GM10266 (cell line): ENCODE measurements around the gene ITFG1.
A peak's percentile ranks its signal among the peaks of the same experiment; 100 is the strongest.

Experiments
- DNase-seq: peaks from one replicate; pipeline ENCODE4 v3.0.0; 2012; ENCODE audit errors: extremely low spot score
- TF ChIP-seq, protein P1 (sequence below): IDR thresholded peaks from 2 replicates; pipeline ENCODE4 v1.5.1; 2012; ENCODE audit warnings: mild to moderate bottlenecking, low read depth; ENCODE audit not compliant: control insufficient read depth, insufficient read depth; ENCODE audit errors: missing control alignments

Gene ITFG1

DNA sequence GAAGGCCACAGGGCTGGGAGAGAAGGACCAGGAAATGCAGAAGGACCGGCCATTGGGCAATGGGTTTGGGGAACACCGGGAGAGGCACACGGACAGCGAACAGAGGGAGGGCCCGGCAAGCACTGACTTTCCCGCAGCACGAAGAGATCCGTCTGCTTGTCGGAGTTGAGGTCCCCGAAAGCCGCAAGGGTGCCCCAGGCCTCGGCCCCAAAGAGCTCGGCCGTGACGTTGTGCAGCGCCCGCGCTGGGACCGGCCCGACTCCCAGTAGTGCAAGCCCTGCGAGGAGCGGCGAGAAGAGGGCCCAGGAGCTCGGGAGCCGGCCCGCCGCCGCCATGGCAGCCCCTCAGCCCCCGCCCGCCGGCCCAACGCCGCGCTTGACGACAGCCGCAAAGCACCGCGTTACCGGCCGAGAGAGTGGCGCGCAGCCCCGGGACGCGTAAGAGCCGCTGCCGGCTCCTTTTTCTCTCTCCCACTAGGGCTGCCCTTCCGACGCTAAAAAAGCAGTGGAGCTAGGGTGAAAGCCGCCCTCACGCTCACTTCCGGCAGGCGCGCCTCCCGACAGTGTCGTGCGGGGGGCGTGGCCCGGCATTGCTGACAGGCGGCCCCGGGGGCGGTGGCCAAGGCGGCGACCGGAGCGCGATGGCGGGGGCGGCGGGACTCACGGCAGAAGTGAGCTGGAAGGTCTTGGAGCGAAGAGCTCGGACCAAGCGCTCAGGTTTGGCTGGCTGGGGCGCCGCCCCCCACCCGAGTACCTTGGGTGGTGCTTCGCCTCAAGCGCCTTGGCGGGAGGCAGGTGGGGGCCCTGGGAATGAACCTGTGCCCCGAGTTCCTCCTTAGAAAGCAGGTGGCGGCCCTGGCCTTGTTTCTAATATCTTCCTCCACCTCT lies at the start of gene ITFG1, which contains the start of gene PHKB:
Gene ITFG1, minus strand, starts transcription at position 353 of the 887 bp plus-strand sequence. Its CDS starts 18 bp downstream, at position 335.
Gene PHKB, plus strand, starts transcription at position 621 of the 887 bp plus-strand sequence. Its CDS starts 20 bp downstream, at position 641.
- TF ChIP-seq, protein P1, sequence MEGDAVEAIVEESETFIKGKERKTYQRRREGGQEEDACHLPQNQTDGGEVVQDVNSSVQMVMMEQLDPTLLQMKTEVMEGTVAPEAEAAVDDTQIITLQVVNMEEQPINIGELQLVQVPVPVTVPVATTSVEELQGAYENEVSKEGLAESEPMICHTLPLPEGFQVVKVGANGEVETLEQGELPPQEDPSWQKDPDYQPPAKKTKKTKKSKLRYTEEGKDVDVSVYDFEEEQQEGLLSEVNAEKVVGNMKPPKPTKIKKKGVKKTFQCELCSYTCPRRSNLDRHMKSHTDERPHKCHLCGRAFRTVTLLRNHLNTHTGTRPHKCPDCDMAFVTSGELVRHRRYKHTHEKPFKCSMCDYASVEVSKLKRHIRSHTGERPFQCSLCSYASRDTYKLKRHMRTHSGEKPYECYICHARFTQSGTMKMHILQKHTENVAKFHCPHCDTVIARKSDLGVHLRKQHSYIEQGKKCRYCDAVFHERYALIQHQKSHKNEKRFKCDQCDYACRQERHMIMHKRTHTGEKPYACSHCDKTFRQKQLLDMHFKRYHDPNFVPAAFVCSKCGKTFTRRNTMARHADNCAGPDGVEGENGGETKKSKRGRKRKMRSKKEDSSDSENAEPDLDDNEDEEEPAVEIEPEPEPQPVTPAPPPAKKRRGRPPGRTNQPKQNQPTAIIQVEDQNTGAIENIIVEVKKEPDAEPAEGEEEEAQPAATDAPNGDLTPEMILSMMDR, result peak; percentile 10
- peak; percentile 90 for DNase-seq

DNA sequence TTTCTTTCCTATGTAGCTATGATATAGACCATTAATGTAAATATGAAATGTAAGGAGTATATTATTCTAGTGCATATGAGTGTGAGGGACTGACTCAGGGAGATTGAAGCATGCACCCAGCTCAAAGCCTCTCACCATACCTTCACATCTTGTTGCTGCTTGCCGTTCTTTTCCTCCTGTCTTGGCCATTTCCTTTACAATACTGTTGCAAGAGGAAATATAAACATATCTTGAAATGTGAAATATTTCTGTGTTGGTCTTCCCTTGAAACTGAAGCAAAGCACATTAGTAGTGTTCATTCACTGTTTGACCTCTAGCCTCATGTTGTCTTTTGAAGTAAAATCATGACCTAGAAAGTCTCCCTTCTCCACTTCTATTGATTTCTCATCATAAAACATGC lies 46.8 kb upstream of the ITFG1 start:
- DNase-seq, result no peak
- TF ChIP-seq, protein P1, result no peak

DNA sequence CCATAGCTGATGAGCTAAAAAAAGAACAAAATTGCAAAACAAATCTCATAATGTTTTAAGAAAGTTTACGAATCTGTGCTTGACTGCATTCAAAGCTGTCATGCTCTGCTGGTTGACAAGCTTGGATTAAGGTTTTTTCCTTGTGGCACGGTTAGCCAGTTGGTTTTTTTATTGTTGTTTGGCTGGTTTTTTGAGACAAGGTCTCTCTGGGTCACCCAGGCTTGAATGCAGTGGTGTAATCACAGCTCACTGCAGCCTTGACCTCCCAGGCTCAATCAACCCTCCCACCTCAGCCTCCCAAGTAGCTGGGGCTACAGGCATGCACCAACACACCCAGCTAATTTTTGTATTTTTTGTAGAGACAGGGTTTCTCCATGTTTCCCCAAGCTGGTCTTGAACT lies 45.9 kb upstream of the ITFG1 start:
- DNase-seq, result no peak

DNA sequence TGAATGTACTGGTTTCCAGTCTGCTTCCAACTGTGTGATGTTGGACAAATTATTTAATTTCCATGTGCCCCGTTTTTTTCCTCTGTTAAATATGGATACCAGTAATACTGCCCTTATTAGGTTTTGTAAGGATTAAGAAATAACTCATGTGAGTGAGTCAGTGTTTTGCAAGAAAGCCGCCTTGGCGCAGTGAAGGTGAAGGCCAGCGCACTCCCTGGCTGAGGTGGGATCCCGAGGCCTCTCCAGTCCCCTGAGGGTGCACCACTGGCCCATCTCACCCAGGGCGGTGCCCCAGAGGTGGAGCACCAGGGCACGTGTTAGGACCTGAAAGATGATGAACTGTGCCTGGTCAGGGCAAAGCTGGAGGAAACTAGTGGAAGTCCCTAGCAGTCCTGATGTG lies 43.7 kb upstream of the ITFG1 start:
- TF ChIP-seq, protein P1, result no peak
- no peak for DNase-seq

More for the DNA sequence above, 45.9 kb upstream of the ITFG1 start:
- TF ChIP-seq, protein P1, result no peak

DNA sequence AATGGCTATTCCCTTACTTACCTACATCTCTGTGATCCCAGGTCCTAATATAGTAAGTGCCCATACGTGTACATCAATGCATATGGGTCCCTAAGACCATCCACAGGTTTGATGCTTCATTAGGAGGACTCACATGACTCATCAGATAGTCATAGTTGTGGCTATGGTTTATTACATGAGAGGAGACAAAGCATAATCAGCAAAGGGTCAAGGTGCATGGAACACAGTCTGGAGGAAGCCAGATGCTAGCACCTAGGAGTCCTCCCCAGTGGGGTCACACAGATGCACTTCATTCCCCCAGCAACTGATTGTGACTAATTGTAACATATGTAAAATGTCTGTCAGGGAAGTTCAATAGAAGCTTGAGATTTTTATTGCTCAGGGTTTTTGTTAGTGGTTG lies 43.1 kb upstream of the ITFG1 start:
- DNase-seq, result no peak
- TF ChIP-seq, protein P1, result no peak

DNA sequence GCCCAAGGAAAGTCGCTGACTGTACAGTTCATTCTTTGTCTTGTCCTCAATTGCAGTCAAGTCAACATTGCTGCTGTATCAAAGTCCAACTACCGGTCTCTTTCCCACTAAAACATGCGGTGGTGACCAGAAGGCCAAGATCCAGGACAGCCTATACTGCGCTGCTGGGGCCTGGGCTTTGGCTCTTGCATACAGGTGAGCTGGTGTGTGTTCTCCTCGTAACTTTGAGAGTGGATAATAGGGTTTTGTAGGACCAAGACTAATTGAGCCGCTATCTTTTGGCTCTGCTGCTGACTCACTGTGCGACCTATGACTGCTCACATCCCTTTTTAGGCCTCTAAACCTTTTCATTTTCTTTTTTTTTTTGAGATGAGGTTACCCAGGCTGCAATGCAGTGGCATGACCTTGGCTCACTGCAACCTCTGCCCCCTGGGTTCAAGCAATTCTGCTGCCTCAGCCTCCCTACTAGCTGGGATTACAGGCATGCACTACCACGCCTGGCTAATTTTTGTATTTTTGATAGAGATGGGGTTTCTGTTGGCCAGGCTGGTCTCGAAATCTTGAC lies 38.9 kb upstream of the ITFG1 start:
- DNase-seq, result no peak
- TF ChIP-seq, protein P1, result no peak
